DOHH2 (cell line): ENCODE data around the gene TAPBPL.

Experiments used
- H3F3A ChIP-seq: fragments of 200-600 bp; sonication (generic), shearing (Covaris generic); 2 replicates; pipeline ENCODE4 v1.6.0; 2016; ENCODE audit warnings: antibody characterized with exemption, mild to moderate bottlenecking; ENCODE audit not compliant: control insufficient read depth, insufficient read depth
- H3K27ac ChIP-seq: fragments of 200-600 bp; sonication (generic); 2 replicates; pipeline ENCODE4 v1.5.1; 2014; ENCODE audit warnings: low read depth, mild to moderate bottlenecking, low read length, moderate library complexity
- H3K27me3 ChIP-seq: fragments of 200-600 bp; sonication (generic); 2 replicates; pipeline ENCODE4 v1.6.1; 2014; ENCODE audit warnings: mild to moderate bottlenecking, low read length, mixed read lengths; ENCODE audit not compliant: control insufficient read depth
- H3K36me3 ChIP-seq: fragments of 200-600 bp; sonication (generic); 2 replicates; pipeline ENCODE4 v1.6.1; 2014; ENCODE audit warnings: mild to moderate bottlenecking, low read length, moderate library complexity, mixed read lengths; ENCODE audit not compliant: control insufficient read depth
- H3K4me1 ChIP-seq: fragments of 200-600 bp; sonication (generic); 2 replicates; pipeline ENCODE4 v1.6.1; 2014; ENCODE audit warnings: mild to moderate bottlenecking, low read length, mixed read lengths; ENCODE audit not compliant: control insufficient read depth
- H3K4me2 ChIP-seq: fragments of 200-600 bp; sonication (generic); 2 replicates; pipeline ENCODE4 v1.6.0; 2014; ENCODE audit warnings: mild to moderate bottlenecking, low read length, moderate library complexity
- H3K4me3 ChIP-seq: fragments of 200-600 bp; sonication (generic); 2 replicates; pipeline ENCODE4 v1.5.1; 2014; ENCODE audit warnings: mild to moderate bottlenecking, low read length, mixed read lengths
- H3K79me2 ChIP-seq: fragments of 200-600 bp; sonication (generic); 2 replicates; pipeline ENCODE4 v1.6.1; 2014; ENCODE audit warnings: mild to moderate bottlenecking, low read length, mixed read lengths; ENCODE audit not compliant: control insufficient read depth
- H3K9me2 ChIP-seq: fragments of 200-600 bp; sonication (generic); replicated peaks from 2 replicates; pipeline ENCODE4 v1.6.1; 2014; ENCODE audit warnings: mild to moderate bottlenecking, low read length, mixed read lengths; ENCODE audit not compliant: control insufficient read depth
- H3K9me3 ChIP-seq: fragments of 200-600 bp; sonication (generic); 2 replicates; pipeline ENCODE4 v1.6.1; 2014; ENCODE audit warnings: antibody characterized with exemption, low read length, mixed read lengths; ENCODE audit not compliant: control insufficient read depth, insufficient read depth
- H4K20me1 ChIP-seq: fragments of 200-600 bp; sonication (generic); 2 replicates; pipeline ENCODE4 v1.6.0; 2014; ENCODE audit warnings: low read depth, mild to moderate bottlenecking, antibody characterized with exemption, low read length, moderate library complexity; ENCODE audit not compliant: control insufficient read depth, insufficient read depth
- EZH2phosphoT487 ChIP-seq: fragments of 200-600 bp; sonication (generic); IDR thresholded peaks from 2 replicates; pipeline ENCODE4 v1.6.1; 2017; ENCODE audit warnings: borderline replicate concordance, mild to moderate bottlenecking, antibody characterized with exemption, low read length, moderate library complexity, mixed read lengths
- TF ChIP-seq, protein P1 (sequence below): fragments of 200-600 bp; sonication (generic); IDR thresholded peaks from one replicate; pipeline ENCODE4 v1.5.1; 2014; ENCODE audit warnings: antibody characterized with exemption, mild to moderate bottlenecking, low read depth, low read length; ENCODE audit not compliant: poor library complexity, severe bottlenecking

TAPBPL gene

DNA sequence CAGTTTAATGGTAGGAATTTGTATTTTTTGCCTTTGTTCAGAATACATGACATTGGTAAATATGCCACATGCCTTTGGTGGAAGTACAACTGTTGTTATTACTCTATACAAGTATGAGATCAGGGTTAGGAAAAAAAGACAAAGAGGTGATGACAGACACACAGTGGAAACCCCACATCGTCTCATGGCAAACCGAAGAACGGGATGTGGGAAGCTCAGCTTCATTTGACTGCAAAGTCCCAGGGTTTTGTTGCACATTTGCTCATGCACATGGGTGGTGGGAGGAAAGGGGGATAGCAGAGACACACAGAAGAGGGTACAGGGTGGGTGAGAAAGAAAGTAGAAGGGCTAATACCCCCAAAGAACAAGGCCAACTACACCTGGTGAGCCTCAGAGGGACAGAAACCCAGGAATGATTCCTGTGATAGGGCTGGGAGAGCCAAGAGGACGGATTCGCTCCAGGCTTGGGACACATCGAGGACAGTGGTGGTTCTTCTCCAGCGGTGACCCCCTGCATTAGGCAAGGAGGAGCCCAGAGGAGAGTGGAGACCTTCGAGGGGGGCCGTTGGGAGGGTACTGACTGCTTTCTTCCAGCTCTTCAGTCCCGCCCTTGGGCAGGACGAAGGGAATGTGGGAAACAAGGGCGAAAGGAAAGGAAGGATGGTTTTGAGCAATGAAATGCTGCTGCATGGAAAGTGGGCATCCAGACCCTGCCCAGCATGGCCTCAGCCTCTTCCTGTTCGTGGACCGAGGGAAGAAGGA is 10.6 kb downstream of the TAPBPL start:
- Histone ChIP-seq H3K27ac (peak overlapping the region; percentile 76), H3F3A (peaks cover 22% of the 10 kb centered on the region), H3K4me3 (peak overlapping the region; percentile 50), H4K20me1 (no peaks in the 10 kb centered on the region), H3K79me2 (peaks cover 41% of the 10 kb centered on the region), H3K4me1 (peaks cover 70% of the 10 kb centered on the region), H3K4me2 (peak overlapping the region; percentile 68), H3K9me2 (no peaks in the 10 kb centered on the region), H3K9me3 (no peaks in the 10 kb centered on the region), H3K36me3 (peaks cover 91% of the 10 kb centered on the region), H3K27me3 (no peaks in the 10 kb centered on the region)
- TF ChIP-seq EZH2phosphoT487: no peak
- TF ChIP-seq, protein P1, sequence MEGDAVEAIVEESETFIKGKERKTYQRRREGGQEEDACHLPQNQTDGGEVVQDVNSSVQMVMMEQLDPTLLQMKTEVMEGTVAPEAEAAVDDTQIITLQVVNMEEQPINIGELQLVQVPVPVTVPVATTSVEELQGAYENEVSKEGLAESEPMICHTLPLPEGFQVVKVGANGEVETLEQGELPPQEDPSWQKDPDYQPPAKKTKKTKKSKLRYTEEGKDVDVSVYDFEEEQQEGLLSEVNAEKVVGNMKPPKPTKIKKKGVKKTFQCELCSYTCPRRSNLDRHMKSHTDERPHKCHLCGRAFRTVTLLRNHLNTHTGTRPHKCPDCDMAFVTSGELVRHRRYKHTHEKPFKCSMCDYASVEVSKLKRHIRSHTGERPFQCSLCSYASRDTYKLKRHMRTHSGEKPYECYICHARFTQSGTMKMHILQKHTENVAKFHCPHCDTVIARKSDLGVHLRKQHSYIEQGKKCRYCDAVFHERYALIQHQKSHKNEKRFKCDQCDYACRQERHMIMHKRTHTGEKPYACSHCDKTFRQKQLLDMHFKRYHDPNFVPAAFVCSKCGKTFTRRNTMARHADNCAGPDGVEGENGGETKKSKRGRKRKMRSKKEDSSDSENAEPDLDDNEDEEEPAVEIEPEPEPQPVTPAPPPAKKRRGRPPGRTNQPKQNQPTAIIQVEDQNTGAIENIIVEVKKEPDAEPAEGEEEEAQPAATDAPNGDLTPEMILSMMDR: no peak

DNA sequence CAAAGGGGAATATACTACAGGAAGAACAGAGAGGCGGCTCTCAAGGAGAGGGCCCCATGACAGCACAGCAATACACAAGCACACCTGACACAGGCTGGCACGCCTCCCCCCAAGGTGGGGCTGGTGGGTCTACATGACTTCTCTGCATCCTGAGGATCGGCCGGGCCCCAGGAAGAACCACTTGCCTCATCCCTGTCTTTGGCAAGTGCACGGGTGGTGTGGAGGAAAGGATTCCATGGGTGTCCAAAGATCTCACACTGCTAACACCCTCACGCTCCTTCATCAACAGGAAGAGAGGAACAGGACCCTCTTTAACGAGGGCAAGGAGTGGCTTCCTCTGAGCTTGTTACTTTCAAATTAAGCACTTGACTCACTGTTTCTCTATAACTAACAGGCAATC is 11.4 kb downstream of the TAPBPL start:
- H3K4me3 ChIP-seq: peak overlapping the region; percentile 50; the same call in 1 of the 2 replicates
- no peaks in the 10 kb centered on the region for H3K27me3 ChIP-seq
- peaks cover 22% of the 10 kb centered on the region for H3F3A ChIP-seq
- H4K20me1 ChIP-seq: no peaks in the 10 kb centered on the region
- no peaks in the 10 kb centered on the region for H3K9me3 ChIP-seq
- peaks cover 78% of the 10 kb centered on the region for H3K4me1 ChIP-seq
- H3K27ac ChIP-seq: peak overlapping the region; percentile 76
- H3K4me2 ChIP-seq: peak overlapping the region; percentile 68
- TF ChIP-seq EZH2phosphoT487: no peak
- TF ChIP-seq, protein P1: no peak
- no peaks in the 10 kb centered on the region for H3K9me2 ChIP-seq
- peaks cover 49% of the 10 kb centered on the region for H3K79me2 ChIP-seq
- H3K36me3 ChIP-seq: peaks cover 91% of the 10 kb centered on the region

DNA sequence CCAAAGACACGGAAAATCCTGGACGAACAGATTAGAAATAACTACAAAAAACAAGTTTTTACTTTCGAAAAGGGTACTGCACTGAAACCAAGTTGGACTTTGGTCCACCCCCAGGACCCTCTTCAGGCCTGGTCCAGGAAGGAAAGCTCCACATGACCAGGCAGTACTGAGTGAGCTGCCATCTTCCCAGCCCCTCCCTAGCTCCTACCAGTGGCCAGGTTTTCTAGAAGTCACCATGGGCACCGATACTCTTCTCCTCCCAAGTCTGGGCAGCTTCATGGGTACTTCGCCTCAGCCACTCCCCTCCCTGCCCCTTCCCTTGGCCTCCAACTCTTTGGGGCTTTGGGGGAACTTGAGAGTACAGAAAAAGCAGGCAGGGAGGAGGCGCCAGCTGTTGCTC is 12.0 kb downstream of the TAPBPL start:
- Histone ChIP-seq H3K36me3 (peaks cover 91% of the 10 kb centered on the region), H3K79me2 (peaks cover 56% of the 10 kb centered on the region), H3K4me1 (peaks cover 82% of the 10 kb centered on the region), H3K9me2 (no peaks in the 10 kb centered on the region), H3K27me3 (no peaks in the 10 kb centered on the region), H3K4me2 (peak overlapping the region; percentile 68), H4K20me1 (no peaks in the 10 kb centered on the region), H3K4me3 (no peak overlapping the region), H3F3A (peaks cover 22% of the 10 kb centered on the region), H3K9me3 (no peaks in the 10 kb centered on the region), H3K27ac (peak overlapping the region; percentile 76)
- TF ChIP-seq, protein P1: no peak
- TF ChIP-seq EZH2phosphoT487: no peak
